Loucy (cell line): Measurements from ENCODE around the gene CACNB2.

Experiments used
- EZH2phosphoT487 ChIP-seq: fragments of 200-600 bp; IDR thresholded peaks from 2 replicates; pipeline ENCODE4 v1.6.1; 2018; ENCODE audit warnings: antibody characterized with exemption, mild to moderate bottlenecking, moderate library complexity, borderline replicate concordance
- TF ChIP-seq, protein P1 (sequence below): fragments of 200-600 bp; sonication (generic); conservative IDR thresholded peaks from 2 replicates; pipeline ENCODE4 v1.5.1; 2014; ENCODE audit warnings: mild to moderate bottlenecking, antibody characterized with exemption, low read length

DNA sequence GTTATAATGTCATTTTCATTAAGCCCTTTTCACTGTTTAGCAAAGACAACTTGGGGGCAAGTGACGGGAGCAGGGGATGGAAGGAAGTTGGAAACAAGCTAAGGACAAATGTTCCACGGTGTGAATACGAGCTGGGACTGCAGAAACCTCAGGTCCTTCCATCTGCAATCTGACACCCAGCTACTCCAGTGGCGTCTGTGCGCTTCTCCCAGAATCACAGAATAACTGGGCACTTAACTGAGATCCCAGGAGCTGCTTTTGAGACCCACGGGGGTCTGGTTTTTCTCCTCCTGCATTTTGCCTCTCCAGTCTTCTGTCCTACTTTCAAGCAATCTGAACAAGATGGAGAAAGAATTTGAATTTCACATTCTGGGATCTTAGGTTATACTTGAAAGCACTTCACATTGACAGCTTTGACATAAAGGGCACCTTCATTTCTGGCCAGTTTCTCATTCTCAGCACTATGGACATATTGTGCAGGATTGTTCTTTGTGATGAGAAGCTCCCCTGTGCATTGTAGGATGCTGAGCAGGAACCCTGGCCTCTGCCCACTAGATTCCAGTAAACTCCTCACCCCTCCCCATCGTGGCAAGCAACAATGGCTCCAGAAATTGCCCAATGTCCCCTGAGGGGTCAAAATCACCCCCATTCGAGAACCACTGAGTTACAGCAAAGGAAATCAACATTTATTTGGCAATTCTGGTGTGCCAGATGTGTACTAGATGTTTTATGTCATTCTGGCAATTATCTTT, 194.1 kb downstream of the CACNB2 start:
- TF ChIP-seq, protein P1, sequence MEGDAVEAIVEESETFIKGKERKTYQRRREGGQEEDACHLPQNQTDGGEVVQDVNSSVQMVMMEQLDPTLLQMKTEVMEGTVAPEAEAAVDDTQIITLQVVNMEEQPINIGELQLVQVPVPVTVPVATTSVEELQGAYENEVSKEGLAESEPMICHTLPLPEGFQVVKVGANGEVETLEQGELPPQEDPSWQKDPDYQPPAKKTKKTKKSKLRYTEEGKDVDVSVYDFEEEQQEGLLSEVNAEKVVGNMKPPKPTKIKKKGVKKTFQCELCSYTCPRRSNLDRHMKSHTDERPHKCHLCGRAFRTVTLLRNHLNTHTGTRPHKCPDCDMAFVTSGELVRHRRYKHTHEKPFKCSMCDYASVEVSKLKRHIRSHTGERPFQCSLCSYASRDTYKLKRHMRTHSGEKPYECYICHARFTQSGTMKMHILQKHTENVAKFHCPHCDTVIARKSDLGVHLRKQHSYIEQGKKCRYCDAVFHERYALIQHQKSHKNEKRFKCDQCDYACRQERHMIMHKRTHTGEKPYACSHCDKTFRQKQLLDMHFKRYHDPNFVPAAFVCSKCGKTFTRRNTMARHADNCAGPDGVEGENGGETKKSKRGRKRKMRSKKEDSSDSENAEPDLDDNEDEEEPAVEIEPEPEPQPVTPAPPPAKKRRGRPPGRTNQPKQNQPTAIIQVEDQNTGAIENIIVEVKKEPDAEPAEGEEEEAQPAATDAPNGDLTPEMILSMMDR, result no peak
- no peak for TF ChIP-seq EZH2phosphoT487
